H1 (cell line): ENCODE data around the gene NUP42. TPM values are rescaled to one million over a fixed set of nuclear protein-coding genes. Genes with fewer than 3 reads are reported as not detected.

Source experiments
- CTCF ChIA-PET: fragments of 300-600 bp; sonication (Branson Sonifier 250); formaldehyde crosslinking; loops from one replicate; lab custom pipeline; 2021; ENCODE audit not compliant: partially characterized antibody; lab: Charles Lee
- POLR2A ChIA-PET: fragments of 300-600 bp; sonication (Branson Sonifier 250); formaldehyde crosslinking; loops from one replicate; lab custom pipeline; 2021; ENCODE audit warnings: inconsistent platforms; ENCODE audit not compliant: partially characterized antibody; lab: Charles Lee
- DNase-seq, 2 experiments: peaks; one replicate each; pipeline versions ENCODE4 v3.0.0 to v3.0.0-alpha.2; 2010 to 2022; ENCODE audit warnings: low spot score in 2 of 2, low read depth in 1 of 2, mixed read lengths in 1 of 2
- FAIRE-seq: peaks from 2 replicates; lab custom pipeline; 2011; peaks lifted over from hg19 to GRCh38; lab: Jason Lieb, UNC
- H2AFZ ChIP-seq: 2 replicates; pipeline ENCODE4 v1.8.1; 2012; ENCODE audit warnings: low read length, inconsistent platforms
- H2AK5ac ChIP-seq: 2 replicates; pipeline ENCODE4 v1.6.1; 2013; ENCODE audit warnings: low read depth, low read length
- H2BK120ac ChIP-seq: replicated peaks from 2 replicates; pipeline ENCODE3; 2013; ENCODE audit warnings: low read depth, low read length, inconsistent platforms
- H2BK12ac ChIP-seq: 2 replicates; pipeline ENCODE4 v1.6.1; 2013; ENCODE audit warnings: low read depth, low read length
- H2BK15ac ChIP-seq: 2 replicates; pipeline ENCODE4 v1.6.1; 2013; ENCODE audit warnings: low read length
- H2BK20ac ChIP-seq: 2 replicates; pipeline ENCODE4 v1.6.1; 2013; ENCODE audit warnings: low read length
- H2BK5ac ChIP-seq: 2 replicates; pipeline ENCODE4 v1.6.1; 2013; ENCODE audit warnings: low read depth, low read length
- H3K14ac ChIP-seq: 2 replicates; pipeline ENCODE4 v1.6.1; 2013; ENCODE audit warnings: inconsistent platforms; ENCODE audit not compliant: insufficient read length
- H3K18ac ChIP-seq: 2 replicates; pipeline ENCODE4 v1.6.1; 2013; ENCODE audit warnings: low read length; ENCODE audit errors: extremely low read depth
- H3K23ac ChIP-seq: 2 replicates; pipeline ENCODE4 v1.6.1; 2013; ENCODE audit warnings: inconsistent platforms; ENCODE audit not compliant: insufficient read length
- H3K23me2 ChIP-seq: 2 replicates; pipeline ENCODE4 v1.6.1; 2013; ENCODE audit warnings: low read depth, low read length
- H3K27ac ChIP-seq: 2 replicates; pipeline ENCODE4 v1.6.1; 2011; ENCODE audit warnings: low read depth, low read length, inconsistent platforms
- H3K27me3 ChIP-seq, 4 experiments: replicated peaks in 1 of 4; 1 replicate in 1 of 4; 2 replicates in 3 of 4; pipeline versions ENCODE4 v1.6.1 to v1.8.1; 2011 to 2013; ENCODE audit warnings: low read length in 3 of 4, mild to moderate bottlenecking in 3 of 4, inconsistent platforms in 2 of 4, mixed read lengths in 2 of 4, moderate library complexity in 1 of 4; ENCODE audit not compliant: control insufficient read depth in 3 of 4, insufficient read depth in 3 of 4; ENCODE audit errors: extremely low read depth in 1 of 4
- H3K36me3 ChIP-seq, 4 experiments: 2 replicates each; pipeline versions ENCODE4 v1.6.1 to v1.8.1; 2011 to 2013; ENCODE audit warnings: mild to moderate bottlenecking in 4 of 4, low read length in 3 of 4, moderate library complexity in 2 of 4, control low read depth in 1 of 4, inconsistent platforms in 1 of 4; ENCODE audit not compliant: insufficient read depth in 4 of 4, control insufficient read depth in 2 of 4
- H3K4ac ChIP-seq: replicated peaks from 2 replicates; pipeline ENCODE3; 2013; ENCODE audit warnings: low read length, low read depth, mixed read lengths, inconsistent platforms; ENCODE audit not compliant: insufficient read length
- H3K4me1 ChIP-seq, 4 experiments: replicated peaks in 1 of 4; 1 replicate in 1 of 4; 2 replicates in 3 of 4; pipeline versions ENCODE4 v1.6.1 to v1.8.1; 2011 to 2013; ENCODE audit warnings: low read length in 3 of 4, inconsistent platforms in 2 of 4, mixed read lengths in 1 of 4; ENCODE audit not compliant: insufficient read depth in 4 of 4, control insufficient read depth in 3 of 4
- H3K4me2 ChIP-seq, 2 experiments: 2 replicates each; pipeline versions ENCODE4 v1.6.1 to v1.8.1; 2011 to 2013; ENCODE audit warnings: low read depth in 2 of 2, low read length in 2 of 2, control low read depth in 1 of 2, inconsistent platforms in 1 of 2, mild to moderate bottlenecking in 1 of 2; ENCODE audit not compliant: insufficient read depth in 1 of 2
- H3K4me3 ChIP-seq, 4 experiments: fragments of 200-600, 300-600 bp in 1 of 4; sonication (generic), shearing (Covaris generic), sonication (Bioruptor Twin) in 1 of 4; 2 replicates each; pipeline versions ENCODE4 v1.5.1 to v1.8.1; 2011 to 2016; ENCODE audit warnings: low read length in 4 of 4, low read depth in 3 of 4, control low read depth in 2 of 4, inconsistent platforms in 2 of 4, mild to moderate bottlenecking in 2 of 4, mixed read lengths in 1 of 4, moderate library complexity in 1 of 4; ENCODE audit not compliant: insufficient read depth in 2 of 4; ENCODE audit errors: extremely low read depth in 1 of 4
- H3K56ac ChIP-seq: replicated peaks from 2 replicates; pipeline ENCODE3; 2013; ENCODE audit warnings: low read depth, mild to moderate bottlenecking, mixed read lengths, low read length, inconsistent platforms; ENCODE audit not compliant: insufficient read length
- H3K79me1 ChIP-seq: 2 replicates; pipeline ENCODE4 v1.6.1; 2013; ENCODE audit warnings: low read depth, low read length, control low read depth
- H3K79me2 ChIP-seq, 2 experiments: 2 replicates each; pipeline versions ENCODE4 v1.6.1 to v1.8.1; 2012 to 2013; ENCODE audit warnings: low read length in 2 of 2, mild to moderate bottlenecking in 2 of 2, inconsistent platforms in 1 of 2; ENCODE audit not compliant: insufficient read depth in 2 of 2, control insufficient read depth in 1 of 2
- H3K9ac ChIP-seq, 4 experiments: replicated peaks in 1 of 4; 1 replicate in 1 of 4; 2 replicates in 3 of 4; pipeline versions ENCODE4 v1.6.1 to v1.8.1; 2011 to 2013; ENCODE audit warnings: low read depth in 3 of 4, low read length in 3 of 4, control low read depth in 2 of 4, mild to moderate bottlenecking in 2 of 4, moderate library complexity in 2 of 4, inconsistent platforms in 1 of 4; ENCODE audit errors: extremely low read depth in 1 of 4
- H3K9me3 ChIP-seq, 2 experiments: 2 replicates each; pipeline versions ENCODE4 v1.6.1 to v1.8.1; 2012 to 2013; ENCODE audit warnings: mild to moderate bottlenecking in 2 of 2, moderate library complexity in 2 of 2, control low read depth in 1 of 2, inconsistent platforms in 1 of 2, low read depth in 1 of 2, low read length in 1 of 2, mixed read lengths in 1 of 2; ENCODE audit not compliant: insufficient read depth in 2 of 2
- H4K20me1 ChIP-seq, 2 experiments: replicated peaks in 1 of 2; 2 replicates each; pipeline versions ENCODE3 to v1.8.1; 2011 to 2013; ENCODE audit warnings: inconsistent platforms in 2 of 2, low read length in 2 of 2, mild to moderate bottlenecking in 1 of 2; ENCODE audit not compliant: insufficient read depth in 2 of 2, control insufficient read depth in 1 of 2
- H4K5ac ChIP-seq: 2 replicates; pipeline ENCODE4 v1.6.1; 2013; ENCODE audit warnings: low read length, low read depth, mixed read lengths, inconsistent platforms; ENCODE audit not compliant: insufficient read length
- H4K8ac ChIP-seq: 2 replicates; pipeline ENCODE4 v1.8.0; 2013; ENCODE audit warnings: mild to moderate bottlenecking, moderate library complexity, low read length, inconsistent platforms; ENCODE audit not compliant: insufficient read depth; ENCODE audit errors: extremely low read depth
- H4K91ac ChIP-seq: replicated peaks from 2 replicates; pipeline ENCODE3; 2013; ENCODE audit warnings: low read length, mixed read lengths, inconsistent platforms; ENCODE audit not compliant: insufficient read length
- BACH1 ChIP-seq: IDR thresholded peaks from 2 replicates; pipeline ENCODE4 v1.6.1; 2012; ENCODE audit warnings: low read length, improper control_type of control experiment
- CHD2 ChIP-seq: IDR thresholded peaks from 2 replicates; pipeline ENCODE4 v1.6.1; 2012; ENCODE audit warnings: low read length, improper control_type of control experiment
- EGR1 ChIP-seq: IDR thresholded peaks from 2 replicates; pipeline ENCODE4 v1.6.1; 2011; ENCODE audit warnings: low read depth, low read length, borderline replicate concordance
- FOSL1 ChIP-seq: IDR thresholded peaks from 2 replicates; pipeline ENCODE4 v1.6.1; 2011; ENCODE audit warnings: mild to moderate bottlenecking, low read depth, low read length, moderate library complexity; ENCODE audit not compliant: insufficient read depth
- GTF2F1 ChIP-seq: IDR thresholded peaks from 2 replicates; pipeline ENCODE4 v1.6.1; 2012; ENCODE audit warnings: low read depth, low read length, improper control_type of control experiment, borderline replicate concordance
- JUND ChIP-seq: IDR thresholded peaks from 2 replicates; pipeline ENCODE4 v1.6.1; 2011; ENCODE audit warnings: mild to moderate bottlenecking, improper control_type of control experiment, low read length
- PHF8 ChIP-seq: fragments of 200-600 bp; sonication (generic); conservative IDR thresholded peaks from 2 replicates; pipeline ENCODE4 v1.7.1; 2012; ENCODE audit warnings: low read depth, mild to moderate bottlenecking, inconsistent platforms, low read length, moderate library complexity
- POU5F1 ChIP-seq: IDR thresholded peaks from 2 replicates; pipeline ENCODE4 v1.6.1; 2011; ENCODE audit warnings: low read depth, mild to moderate bottlenecking, low read length, moderate library complexity
- SIRT6 ChIP-seq: IDR thresholded peaks from one replicate; pipeline ENCODE4 v1.7.1; 2012; ENCODE audit warnings: low read length, inconsistent platforms
- SP1 ChIP-seq: IDR thresholded peaks from 2 replicates; pipeline ENCODE4 v1.6.1; 2011; ENCODE audit warnings: low read depth, low read length
- SP2 ChIP-seq: IDR thresholded peaks from 2 replicates; pipeline ENCODE4 v1.6.1; 2012; ENCODE audit warnings: mild to moderate bottlenecking, low read length, inconsistent platforms
- WGBS, 2 experiments: shearing (Covaris generic) in 1 of 2; methylation state at CpG; one replicate each; pipeline versions ENCODE4 v1.1.6 to v1.1.7; 2013 to 2015; ENCODE audit warnings: low lambda C conversion rate in 2 of 2, mixed read lengths in 2 of 2, inconsistent platforms in 1 of 2, low coverage in 1 of 2, missing lambda C conversion rate in 1 of 2; ENCODE audit not compliant: insufficient replicate concordance in 2 of 2, insufficient coverage in 1 of 2, insufficient read length in 1 of 2; ENCODE audit errors: extremely low coverage in 1 of 2, missing lambda C conversion rate in 1 of 2; 5-methylcytosine and 5-hydroxymethylcytosine counted together
- polyA plus RNA-seq, 7 experiments: library from polyadenylated mRNA; depleted of rRNA in 3 of 7; stranded (reverse) in 5 of 7; unstranded in 2 of 7; fragments of >200 nt in 5 of 7; fragments of 200-250 nt in 2 of 7; gene quantifications; 1 replicate in 5 of 7; 2 replicates in 1 of 7; 4 replicates in 1 of 7; pipeline versions ENCODE4 v1.2.1 to v1.2.3, GENCODE V29; 2011 to 2013; ENCODE audit warnings: missing spikeins in 2 of 7, mixed read lengths in 2 of 7
- total RNA-seq: library from RNA; stranded (reverse); fragmentation: NEBNext Ultra II Directional; extraction: Animal tissue kit (Norgen Biotek cat#: 25700); gene quantifications from 2 replicates; pipeline ENCODE4 v1.2.1, GENCODE V29; 2021
- TF ChIP-seq, protein P1 (sequence below), 3 experiments: IDR thresholded peaks; 1 replicate in 2 of 3; 2 replicates in 1 of 3; pipeline versions ENCODE4 v1.5.1 to v1.6.1; 2011; ENCODE audit warnings: low read length in 3 of 3, mild to moderate bottlenecking in 3 of 3, inconsistent platforms in 2 of 3, low read depth in 1 of 3, moderate library complexity in 1 of 3; ENCODE audit not compliant: insufficient read depth in 1 of 3; ENCODE audit errors: control extremely low read depth in 1 of 3
- TF ChIP-seq, protein P2 (sequence below): IDR thresholded peaks from 2 replicates; pipeline ENCODE4 v1.6.1; 2011; ENCODE audit warnings: low read depth, mild to moderate bottlenecking, low read length; ENCODE audit not compliant: insufficient read depth

NUP42 gene
- total and polyA plus RNA-seq, 2 of the 8 experiments (the other 6 are each of a cell fraction or from before 2014, with no cell fraction given), result 31.8 to 41.2 TPM

DNA sequence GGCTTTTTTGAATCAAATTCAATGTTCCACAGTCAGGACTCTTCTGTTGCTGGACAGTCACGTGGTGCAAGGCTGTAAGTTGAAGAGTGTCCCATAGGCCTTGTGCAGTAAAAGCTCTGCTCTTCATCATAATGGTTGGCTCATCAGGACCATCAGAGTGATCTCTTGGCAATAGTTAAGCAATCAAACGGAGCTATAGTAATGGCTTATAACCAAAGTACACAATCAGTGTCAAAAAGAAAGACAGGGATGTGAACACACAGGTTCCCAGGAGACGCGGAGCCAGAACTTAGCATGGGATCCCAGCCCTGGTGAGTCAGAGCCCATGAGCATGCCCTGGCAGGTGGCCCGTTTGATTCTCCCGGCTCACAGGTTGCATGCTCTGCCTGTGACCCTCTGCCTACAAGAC lies 54.0 kb downstream of the NUP42 start:
- H3K23ac ChIP-seq, result no peak overlapping the region
- H2BK15ac ChIP-seq, result no peak overlapping the region
- no peak overlapping the region for H4K91ac ChIP-seq
- no peak overlapping the region for H2BK20ac ChIP-seq
- H3K79me1 ChIP-seq, result no peaks in the 10 kb centered on the region
- no peak overlapping the region for H3K27ac ChIP-seq
- H3K9me3 ChIP-seq, result no peaks in the 10 kb centered on the region
- H4K8ac ChIP-seq, result no peak overlapping the region
- H3K18ac ChIP-seq, result no peak overlapping the region
- no peaks in the 10 kb centered on the region for H3K4me1 ChIP-seq
- no peaks in the 10 kb centered on the region for H3K23me2 ChIP-seq
- H3K56ac ChIP-seq, result no peak overlapping the region
- no peak overlapping the region for H3K14ac ChIP-seq
- H2BK5ac ChIP-seq, result no peak overlapping the region
- H2BK120ac ChIP-seq, result no peak overlapping the region
- ChIA-PET CTCF (interaction anchor here (0.6 to 1.1 kb wide), 3 partner anchors 16 to 1682 kb away, joined by 3 to 4 read pairs (median 3); no protein-coding TSS in a partner anchor), POLR2A (no interaction called here)
- no peak overlapping the region for H4K5ac ChIP-seq
- no peaks in the 10 kb centered on the region for H4K20me1 ChIP-seq
- H2AK5ac ChIP-seq, result no peak overlapping the region
- no peak overlapping the region for H3K9ac ChIP-seq
- FAIRE-seq (no peak), DNase-seq (no peak)
- no peak overlapping the region for H2AFZ ChIP-seq
- H3K27me3 ChIP-seq, result no peaks in the 10 kb centered on the region
- H3K4me2 ChIP-seq, result no peak overlapping the region
- no peaks in the 10 kb centered on the region for H3K36me3 ChIP-seq
- no peak for TF ChIP-seq SP2
- TF ChIP-seq PHF8, result no peak
- TF ChIP-seq SP1, result no peak
- no peak for TF ChIP-seq CHD2
- no peak for TF ChIP-seq BACH1
- TF ChIP-seq, protein P1, sequence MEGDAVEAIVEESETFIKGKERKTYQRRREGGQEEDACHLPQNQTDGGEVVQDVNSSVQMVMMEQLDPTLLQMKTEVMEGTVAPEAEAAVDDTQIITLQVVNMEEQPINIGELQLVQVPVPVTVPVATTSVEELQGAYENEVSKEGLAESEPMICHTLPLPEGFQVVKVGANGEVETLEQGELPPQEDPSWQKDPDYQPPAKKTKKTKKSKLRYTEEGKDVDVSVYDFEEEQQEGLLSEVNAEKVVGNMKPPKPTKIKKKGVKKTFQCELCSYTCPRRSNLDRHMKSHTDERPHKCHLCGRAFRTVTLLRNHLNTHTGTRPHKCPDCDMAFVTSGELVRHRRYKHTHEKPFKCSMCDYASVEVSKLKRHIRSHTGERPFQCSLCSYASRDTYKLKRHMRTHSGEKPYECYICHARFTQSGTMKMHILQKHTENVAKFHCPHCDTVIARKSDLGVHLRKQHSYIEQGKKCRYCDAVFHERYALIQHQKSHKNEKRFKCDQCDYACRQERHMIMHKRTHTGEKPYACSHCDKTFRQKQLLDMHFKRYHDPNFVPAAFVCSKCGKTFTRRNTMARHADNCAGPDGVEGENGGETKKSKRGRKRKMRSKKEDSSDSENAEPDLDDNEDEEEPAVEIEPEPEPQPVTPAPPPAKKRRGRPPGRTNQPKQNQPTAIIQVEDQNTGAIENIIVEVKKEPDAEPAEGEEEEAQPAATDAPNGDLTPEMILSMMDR (IDR thresholded peaks at IDR 0.05; ENCODE audit: control extremely low read depth in 1 of 3, insufficient read depth in 1 of 3, low read depth in 1 of 3, low read length in 3 of 3), result no peak
- no peak for TF ChIP-seq SIRT6
- no peak for TF ChIP-seq POU5F1
- TF ChIP-seq GTF2F1, result no peak
- no peak for TF ChIP-seq FOSL1
- no peak for TF ChIP-seq JUND
- TF ChIP-seq EGR1, result no peak
- TF ChIP-seq, protein P2, sequence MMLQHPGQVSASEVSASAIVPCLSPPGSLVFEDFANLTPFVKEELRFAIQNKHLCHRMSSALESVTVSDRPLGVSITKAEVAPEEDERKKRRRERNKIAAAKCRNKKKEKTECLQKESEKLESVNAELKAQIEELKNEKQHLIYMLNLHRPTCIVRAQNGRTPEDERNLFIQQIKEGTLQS, result no peak
- WGBS, 2 experiments, result 95% methylated on average over 6 of the region's 6 CpGs; no CpG with 5 or more reads in 1 of the 2 experiments
- H3K4me3 ChIP-seq, result no peak overlapping the region
- H3K79me2 ChIP-seq, result no peaks in the 10 kb centered on the region
- no peak overlapping the region for H2BK12ac ChIP-seq
- H3K4ac ChIP-seq, result no peak overlapping the region
